HUES64 (cell line): ENCODE measurements around the gene TVP23C.
"Not testable (repeated sequence)": the region's sequence is repeated elsewhere in the genome, so short reads cannot be mapped to it uniquely, and the experiment has no call there.

Source experiments
- H3K27ac ChIP-seq: 2 replicates; pipeline ENCODE4 v1.7.0; 2013; ENCODE audit warnings: low read depth, low read length, inconsistent platforms
- H3K27me3 ChIP-seq: 2 replicates; pipeline ENCODE4 v1.6.1; 2013; ENCODE audit warnings: mild to moderate bottlenecking, low read length; ENCODE audit not compliant: insufficient read depth
- H3K36me3 ChIP-seq: 2 replicates; pipeline ENCODE4 v1.6.1; 2013; ENCODE audit warnings: mild to moderate bottlenecking, low read length; ENCODE audit not compliant: insufficient read depth
- H3K4me1 ChIP-seq: 2 replicates; pipeline ENCODE4 v1.6.1; 2013; ENCODE audit warnings: mild to moderate bottlenecking, low read length, moderate library complexity; ENCODE audit not compliant: insufficient read depth
- H3K4me3 ChIP-seq: 2 replicates; pipeline ENCODE4 v1.5.1; 2013; ENCODE audit warnings: mild to moderate bottlenecking, low read length, moderate library complexity
- H3K9ac ChIP-seq: 2 replicates; pipeline ENCODE4 v1.6.1; 2013; ENCODE audit warnings: mild to moderate bottlenecking, low read depth, low read length
- H3K9me3 ChIP-seq: 2 replicates; pipeline ENCODE4 v1.6.1; 2013; ENCODE audit warnings: low read depth, low read length; ENCODE audit not compliant: insufficient read depth
- WGBS: fragments of 150-250, 120-280 bp; methylation state at CpG from one replicate; pipeline ENCODE4 v1.1.7; 2013; ENCODE audit warnings: missing lambda C conversion rate; 5-methylcytosine and 5-hydroxymethylcytosine counted together

TVP23C gene

GRCh38 chr17:15524990-15525985 is 38.0 kb downstream of the TVP23C start:
- H3K9me3 ChIP-seq, H3K9ac ChIP-seq, H3K4me1 ChIP-seq, H3K4me3 ChIP-seq, H3K36me3 ChIP-seq, H3K27ac ChIP-seq, H3K27me3 ChIP-seq: not testable (repeated sequence)
- 93% methylated on average over 8 of the region's 12 CpGs for WGBS

DNA sequence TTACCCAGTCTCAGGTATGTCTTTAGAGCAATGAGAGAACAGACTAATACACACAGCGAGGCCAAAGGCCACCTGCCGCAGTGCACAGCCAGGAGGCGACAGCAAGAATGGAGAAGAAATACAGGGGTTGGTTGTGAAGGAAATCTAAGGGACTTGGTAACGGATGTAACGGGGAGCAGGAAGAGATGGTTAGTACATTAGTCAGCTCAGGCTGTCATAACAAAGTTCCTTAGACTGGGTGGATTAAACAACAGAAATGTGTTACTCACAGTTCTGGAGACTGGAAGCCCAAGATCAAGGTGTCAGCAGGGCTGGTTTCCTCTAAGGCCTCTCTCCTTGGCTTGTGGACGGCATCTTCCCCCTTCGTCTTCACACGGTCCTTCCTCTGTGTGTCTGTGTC is 47.1 kb downstream of the TVP23C start:
- Histone ChIP-seq H3K27ac (no peak overlapping the region), H3K9me3 (no peaks in the 10 kb centered on the region), H3K27me3 (no peaks in the 10 kb centered on the region), H3K36me3 (peaks cover 48% of the 10 kb centered on the region), H3K9ac (no peak overlapping the region), H3K4me3 (no peak overlapping the region), H3K4me1 (no peaks in the 10 kb centered on the region)
- WGBS = 95% methylated on average over 8 of the region's 8 CpGs

DNA sequence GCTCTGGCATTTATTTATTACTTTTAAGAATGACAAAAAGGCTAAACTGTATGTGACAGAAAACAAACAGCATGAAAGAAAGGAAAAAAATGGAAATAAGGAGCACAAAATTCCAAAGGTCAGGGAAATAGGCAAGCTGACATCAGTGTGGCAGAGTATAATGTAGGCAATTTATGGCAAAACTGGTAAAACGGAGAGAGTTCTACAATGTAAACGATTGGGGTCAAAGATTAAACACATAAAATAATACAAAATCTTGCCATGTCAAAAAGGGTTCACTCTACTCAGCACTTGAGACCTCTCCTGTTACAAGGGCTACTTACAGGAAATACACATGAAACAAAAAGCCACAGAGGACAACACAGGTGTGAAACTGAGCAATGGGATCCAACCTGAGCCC is 48.8 kb downstream of the TVP23C start:
- 92% methylated on average over 2 of the region's 2 CpGs for WGBS
- Histone ChIP-seq H3K4me3 (no peak overlapping the region), H3K9me3 (no peaks in the 10 kb centered on the region), H3K9ac (no peak overlapping the region), H3K36me3 (peaks cover 48% of the 10 kb centered on the region), H3K4me1 (no peaks in the 10 kb centered on the region), H3K27me3 (no peaks in the 10 kb centered on the region), H3K27ac (no peak overlapping the region)

DNA sequence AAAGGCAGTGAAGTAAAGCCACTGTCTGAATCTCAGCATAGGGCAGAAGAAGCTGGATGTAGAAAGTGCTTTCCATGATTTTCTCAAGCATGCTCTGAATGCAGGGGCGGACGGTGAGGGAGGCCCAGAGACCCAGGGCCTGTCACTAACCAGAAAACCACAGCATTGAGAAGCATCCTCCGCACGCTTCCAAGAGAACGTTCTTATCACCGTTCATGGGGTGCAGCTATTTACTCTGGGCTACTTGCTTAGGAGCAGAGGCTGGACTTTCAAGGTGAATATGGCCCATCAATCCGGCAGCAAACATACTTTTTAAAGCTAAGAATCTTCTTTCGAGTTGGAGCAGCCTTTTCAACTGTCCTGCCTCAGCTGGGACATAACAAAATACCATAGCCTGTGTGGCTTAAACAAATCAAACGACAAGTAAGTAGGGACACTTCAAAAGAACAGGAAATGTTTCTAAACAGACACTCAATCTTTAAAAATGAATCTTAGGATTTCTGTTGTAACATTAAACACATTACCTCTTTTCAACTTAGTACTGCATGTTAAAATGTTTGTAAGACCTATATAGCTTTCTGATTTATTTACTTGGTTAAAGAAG is 49.3 kb downstream of the TVP23C start:
- H3K36me3 ChIP-seq = peaks cover 48% of the 10 kb centered on the region
- H3K4me1 ChIP-seq = no peaks in the 10 kb centered on the region
- H3K4me3 ChIP-seq = no peak overlapping the region
- H3K9me3 ChIP-seq = no peaks in the 10 kb centered on the region
- H3K27me3 ChIP-seq = no peaks in the 10 kb centered on the region
- WGBS = 96% methylated on average over 9 of the region's 9 CpGs
- no peak overlapping the region for H3K27ac ChIP-seq
- H3K9ac ChIP-seq = no peak overlapping the region

GRCh38 chr17:15513058-15513791 is 50.1 kb downstream of the TVP23C start:
- peaks cover 45% of the 10 kb centered on the region for H3K36me3 ChIP-seq
- no peaks in the 10 kb centered on the region for H3K27me3 ChIP-seq
- H3K4me1 ChIP-seq = no peaks in the 10 kb centered on the region
- H3K4me3 ChIP-seq = no peak overlapping the region
- H3K27ac ChIP-seq = no peak overlapping the region
- no peaks in the 10 kb centered on the region for H3K9me3 ChIP-seq
- 92% methylated on average over 5 of the region's 6 CpGs for WGBS
- no peak overlapping the region for H3K9ac ChIP-seq

DNA sequence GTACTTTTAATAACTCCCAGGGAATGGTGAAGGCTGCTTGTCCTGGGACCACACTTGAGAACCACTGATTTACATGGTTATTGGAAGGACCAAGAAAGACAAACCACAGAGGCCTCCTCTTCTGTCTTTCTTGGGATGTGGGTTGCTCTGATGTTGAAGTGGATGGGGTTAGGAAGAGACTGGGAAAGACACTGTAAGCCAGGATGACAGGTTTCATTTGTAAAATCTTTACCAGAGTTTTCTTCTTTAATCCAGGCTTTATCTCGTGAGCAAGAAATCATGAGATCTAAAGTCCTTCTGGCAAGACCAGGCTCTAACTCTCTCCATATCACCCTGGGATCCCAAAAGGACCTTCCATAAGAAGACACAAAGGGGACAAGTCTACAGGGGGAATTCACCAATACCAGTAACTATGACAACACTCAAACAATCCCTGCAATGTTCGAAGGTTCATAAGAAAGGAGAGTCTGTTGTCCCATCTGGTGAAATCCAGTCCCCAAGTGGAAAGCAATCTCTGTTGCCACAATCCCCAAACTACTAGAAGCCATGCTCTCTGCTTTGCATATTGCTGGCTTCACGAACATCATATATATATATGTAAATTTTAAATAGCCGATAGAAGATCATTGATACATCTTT is 51.1 kb downstream of the TVP23C start:
- Histone ChIP-seq H3K9ac (no peak overlapping the region), H3K36me3 (peaks cover 48% of the 10 kb centered on the region), H3K9me3 (no peaks in the 10 kb centered on the region), H3K4me1 (no peaks in the 10 kb centered on the region), H3K27ac (no peak overlapping the region), H3K27me3 (no peaks in the 10 kb centered on the region), H3K4me3 (no peak overlapping the region)
- WGBS = 97% methylated on average over 2 of the region's 4 CpGs

DNA sequence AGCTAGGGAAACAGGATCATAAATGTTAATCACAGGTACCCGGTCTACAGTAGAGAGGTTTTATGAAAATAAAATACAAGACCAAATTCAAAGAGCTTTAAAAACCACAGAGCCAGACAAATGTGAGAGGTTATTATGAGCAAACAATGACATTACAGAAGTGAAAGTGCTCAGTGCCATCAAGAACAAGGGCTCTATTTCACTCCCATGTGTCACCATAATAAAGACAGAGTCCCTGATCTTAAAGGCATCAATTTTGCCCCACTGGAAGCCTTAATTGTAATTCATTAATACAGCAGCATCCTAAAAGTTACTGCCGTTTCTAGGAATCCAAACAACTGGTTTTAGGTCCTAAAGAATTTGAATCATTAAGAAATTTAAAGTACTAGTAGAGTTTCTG is 52.1 kb downstream of the TVP23C start:
- no peaks in the 10 kb centered on the region for H3K27me3 ChIP-seq
- WGBS = 100% methylated on average over 1 of the region's 2 CpGs
- H3K9me3 ChIP-seq = no peaks in the 10 kb centered on the region
- no peak overlapping the region for H3K9ac ChIP-seq
- no peak overlapping the region for H3K4me3 ChIP-seq
- no peaks in the 10 kb centered on the region for H3K4me1 ChIP-seq
- H3K36me3 ChIP-seq = peaks cover 45% of the 10 kb centered on the region
- no peak overlapping the region for H3K27ac ChIP-seq

- peaks cover 38% of the 10 kb centered on the region for H3K36me3 ChIP-seq
- no peak overlapping the region for H3K4me3 ChIP-seq
- H3K27me3 ChIP-seq = no peaks in the 10 kb centered on the region
- 90% methylated on average over 2 of the region's 3 CpGs for WGBS
- H3K9me3 ChIP-seq = no peaks in the 10 kb centered on the region
- H3K4me1 ChIP-seq = no peaks in the 10 kb centered on the region
- H3K9ac ChIP-seq = no peak overlapping the region
- no peak overlapping the region for H3K27ac ChIP-seq
These were observed 52.9 kb downstream of the TVP23C start for GRCh38 chr17:15510361-15510760.

GRCh38 chr17:15509095-15509494 is 54.2 kb downstream of the TVP23C start:
- no peaks in the 10 kb centered on the region for H3K4me1 ChIP-seq
- WGBS = 98% methylated on average over 4 of the region's 5 CpGs
- H3K9ac ChIP-seq = no peak overlapping the region

DNA sequence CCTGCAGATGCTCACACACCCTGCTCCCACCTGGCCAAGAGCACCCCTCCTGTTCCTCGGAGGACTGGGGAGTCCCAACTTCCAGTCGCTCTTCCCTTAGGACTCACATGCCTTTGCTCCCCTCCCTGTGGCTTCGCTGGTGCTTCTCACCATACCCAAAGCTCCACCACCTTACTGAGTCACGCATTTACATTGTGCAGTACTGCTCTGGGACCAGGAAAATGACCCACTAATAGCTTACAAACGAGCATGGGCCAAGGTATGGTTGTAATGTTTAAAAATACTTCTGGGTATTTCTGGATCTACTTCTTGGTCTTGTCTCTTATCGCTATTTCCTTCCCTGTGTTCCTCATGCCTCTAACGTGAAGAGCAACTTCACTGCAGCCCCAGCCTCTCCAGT is 54.8 kb downstream of the TVP23C start:
- no peak overlapping the region for H3K4me3 ChIP-seq
- H3K9ac ChIP-seq = no peak overlapping the region
- peaks cover 27% of the 10 kb centered on the region for H3K36me3 ChIP-seq
- no peaks in the 10 kb centered on the region for H3K9me3 ChIP-seq
- H3K27me3 ChIP-seq = no peaks in the 10 kb centered on the region
- no peak overlapping the region for H3K27ac ChIP-seq
- WGBS = 88% methylated on average over 7 of the region's 7 CpGs
- no peaks in the 10 kb centered on the region for H3K4me1 ChIP-seq

More at GRCh38 chr17:15509095-15509494, 54.2 kb downstream of the TVP23C start:
- Histone ChIP-seq H3K27ac (no peak overlapping the region), H3K36me3 (peaks cover 32% of the 10 kb centered on the region), H3K27me3 (no peaks in the 10 kb centered on the region), H3K9me3 (no peaks in the 10 kb centered on the region), H3K4me3 (no peak overlapping the region)
